Measurements from ENCODE around the gene SAA1.
"Not testable (repeated sequence)": the region's sequence is repeated elsewhere in the genome, so short reads cannot be mapped to it uniquely, and the experiment has no call there.

SAA1 gene

DNA sequence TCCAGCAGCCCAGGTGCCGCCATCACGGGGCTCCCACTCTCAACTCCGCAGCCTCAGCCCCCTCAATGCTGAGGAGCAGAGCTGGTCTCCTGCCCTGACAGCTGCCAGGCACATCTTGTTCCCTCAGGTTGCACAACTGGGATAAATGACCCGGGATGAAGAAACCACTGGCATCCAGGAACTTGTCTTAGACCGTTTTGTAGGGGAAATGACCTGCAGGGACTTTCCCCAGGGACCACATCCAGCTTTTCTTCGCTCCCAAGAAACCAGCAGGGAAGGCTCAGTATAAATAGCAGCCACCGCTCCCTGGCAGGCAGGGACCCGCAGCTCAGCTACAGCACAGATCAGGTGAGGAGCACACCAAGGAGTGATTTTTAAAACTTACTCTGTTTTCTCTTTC, at the start of gene SAA1:
TSS of gene SAA1 (plus strand) at position 316 of the 400 bp plus-strand sequence. CDS start 624 bp downstream, outside the sequence.
- no peak for DNase-seq

DNA sequence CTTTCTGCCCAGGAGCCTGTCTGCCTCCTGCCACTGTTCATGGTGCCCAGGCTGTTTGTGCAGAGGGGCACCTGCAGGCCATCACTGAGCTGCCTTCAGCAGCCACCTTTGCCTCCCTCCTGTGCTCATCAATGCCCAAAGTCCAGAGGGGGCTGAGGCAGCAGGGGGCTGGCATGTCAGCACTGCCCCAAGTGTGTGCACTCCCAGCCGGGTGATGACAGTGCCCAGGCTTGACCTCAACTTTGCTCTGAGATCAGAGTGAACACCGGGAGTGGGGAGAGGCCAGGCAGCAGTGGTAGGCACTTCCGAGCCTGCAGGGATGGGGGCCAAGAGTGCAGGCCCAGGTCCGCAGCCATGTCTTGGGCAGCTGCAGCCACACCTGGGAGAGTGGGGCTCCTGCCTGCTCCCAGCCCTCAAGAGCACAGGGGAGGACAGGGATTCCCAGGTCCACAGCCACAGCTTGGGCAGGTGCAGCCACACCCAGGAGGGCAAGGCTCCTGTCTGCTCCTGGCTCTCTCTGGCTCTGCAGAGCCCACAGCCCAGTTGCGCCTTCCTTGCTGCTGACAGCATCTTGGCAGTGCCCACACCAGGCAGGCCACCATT, 44.7 kb upstream of the SAA1 start:
- DNase-seq, result no peak

GRCh38 chr11:18222814-18223421, 43.1 kb upstream of the SAA1 start:
- DNase-seq, result no peak

- no peak for DNase-seq
Measured at GRCh38 chr11:18223591-18224387, 42.3 kb upstream of the SAA1 start.

GRCh38 chr11:18225913-18226312, 40.2 kb upstream of the SAA1 start:
- DNase-seq, result no peak

- DNase-seq, result peak; percentile 81
Measured at GRCh38 chr11:18229501-18229900, 36.6 kb upstream of the SAA1 start.

GRCh38 chr11:18230859-18231258, 35.2 kb upstream of the SAA1 start:
- DNase-seq, result no peak

GRCh38 chr11:18233912-18234311, 32.2 kb upstream of the SAA1 start:
- no peak for DNase-seq

DNA sequence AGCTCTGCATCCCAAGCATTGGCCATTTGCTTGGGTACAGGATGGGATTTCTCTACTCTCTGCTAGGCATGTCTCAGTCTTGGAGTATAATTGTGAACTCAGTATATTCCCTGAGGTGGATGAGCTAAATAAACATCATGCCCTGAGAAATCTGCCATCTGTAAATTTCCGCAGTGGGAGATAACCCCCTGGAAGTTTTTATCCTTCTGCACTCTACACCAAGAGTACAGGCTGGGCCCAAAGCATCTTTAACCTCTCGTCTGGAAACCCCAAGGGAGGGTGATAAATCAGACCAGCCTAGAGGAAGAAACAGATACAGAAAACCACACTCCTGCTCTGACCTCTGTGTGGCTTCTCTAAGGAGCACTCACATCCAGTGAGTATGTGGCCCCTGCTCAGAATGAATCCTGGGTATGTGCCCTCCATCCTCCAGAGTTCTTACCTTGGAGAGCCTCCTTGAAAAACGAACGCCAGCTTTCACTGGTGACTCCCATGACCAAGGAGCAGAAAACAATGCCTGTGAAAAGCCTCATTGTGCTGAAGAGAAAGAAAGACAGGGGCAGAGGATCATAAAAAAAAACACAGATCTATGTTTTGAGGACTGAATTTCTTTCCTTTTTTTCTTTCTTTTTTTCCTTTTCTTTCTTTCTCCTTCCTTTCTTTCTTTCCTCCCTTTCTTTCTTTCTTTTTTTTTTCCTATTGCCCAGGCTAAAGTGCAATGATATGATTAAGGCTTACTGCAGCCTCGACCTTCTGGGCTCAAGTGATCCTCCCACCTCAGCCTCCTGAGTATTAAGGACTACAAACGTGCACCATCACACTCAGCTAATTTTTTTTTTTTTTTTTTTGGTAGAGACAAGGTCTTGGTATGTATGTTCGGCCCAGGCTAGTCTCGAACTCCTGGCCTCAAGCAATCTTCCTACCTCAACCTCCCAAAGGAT, 30.4 kb upstream of the SAA1 start:
- no peak for DNase-seq

GRCh38 chr11:18236664-18237356, 29.3 kb upstream of the SAA1 start, which contains the start of gene SAA4:
TSS of gene SAA4 (minus strand) at chr11:18236802. CDS start at chr11:18235926, 876 bp downstream.
- DNase-seq, result no peak

DNA sequence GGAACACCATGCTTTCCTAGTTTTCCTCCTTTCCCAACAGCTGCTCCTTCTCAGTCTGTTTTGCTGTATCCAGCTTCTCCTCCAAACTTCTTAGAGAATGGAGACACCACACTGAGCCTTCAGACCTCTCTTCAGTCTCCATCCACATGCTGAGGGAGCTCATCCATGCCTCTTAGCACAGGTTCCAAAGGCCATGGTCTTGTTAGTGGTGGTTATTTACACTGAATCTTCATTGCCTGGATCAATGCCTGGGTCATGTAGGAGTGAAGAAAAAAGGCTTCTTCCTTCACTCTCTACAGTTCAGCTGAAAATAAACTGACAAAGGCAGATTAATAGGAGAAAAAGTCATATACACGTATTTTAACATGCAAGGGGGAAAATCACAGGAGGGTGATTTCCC, 26.4 kb upstream of the SAA1 start:
- no peak for DNase-seq

- DNase-seq, result peak; percentile 67
Measured at GRCh38 chr11:18243783-18244362, 22.2 kb upstream of the SAA1 start.

DNA sequence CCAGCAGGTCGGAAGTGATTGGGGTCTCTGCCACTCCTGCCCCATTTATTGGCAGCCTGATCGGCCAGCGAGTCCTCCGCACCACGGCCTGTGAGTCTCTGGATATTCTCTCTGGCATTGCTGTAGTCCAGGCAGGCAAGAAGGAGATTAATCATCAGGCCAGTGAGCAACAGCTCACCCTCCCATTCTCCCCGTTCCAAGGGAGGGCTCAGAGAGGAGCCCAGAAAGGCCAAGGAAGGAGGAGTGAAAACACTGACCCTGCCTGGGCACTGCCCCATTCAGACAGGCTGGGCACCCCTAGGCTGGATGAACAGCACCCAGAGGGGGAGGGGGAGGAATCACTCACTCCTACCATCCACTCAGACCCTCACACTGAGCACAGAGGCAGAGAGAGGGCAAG, 20.7 kb upstream of the SAA1 start:
- DNase-seq, result no peak

- DNase-seq, result peak; percentile 31
Measured at GRCh38 chr11:18246379-18247190, 19.5 kb upstream of the SAA1 start.

- DNase-seq, result not testable (repeated sequence)
Measured at GRCh38 chr11:18247191-18247581, 18.9 kb upstream of the SAA1 start.

DNA sequence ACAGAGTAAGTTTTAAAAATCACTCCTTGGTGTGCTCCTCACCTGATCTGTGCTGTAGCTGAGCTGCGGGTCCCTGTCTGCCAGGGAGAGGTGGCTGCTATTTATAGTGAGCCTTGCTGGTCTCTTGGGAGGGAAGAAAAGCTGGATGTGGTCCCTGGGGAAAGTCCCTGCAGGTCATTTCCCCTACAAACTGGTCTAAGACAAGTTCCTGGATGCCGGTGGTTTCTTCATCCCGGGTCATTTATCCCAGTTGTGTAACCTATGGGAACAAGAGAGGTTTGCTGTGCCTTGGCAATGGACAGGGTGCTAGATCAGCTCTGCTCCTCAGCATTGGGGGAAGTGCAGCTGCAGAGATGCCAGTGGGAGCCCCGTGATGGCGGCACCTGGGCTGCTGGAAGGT, 17.5 kb upstream of the SAA1 start, which contains the start of gene SAA2:
TSS of gene SAA2 (minus strand) at position 108 of the 400 bp plus-strand sequence. CDS start 657 bp downstream, outside the sequence.
- DNase-seq, result no peak

DNA sequence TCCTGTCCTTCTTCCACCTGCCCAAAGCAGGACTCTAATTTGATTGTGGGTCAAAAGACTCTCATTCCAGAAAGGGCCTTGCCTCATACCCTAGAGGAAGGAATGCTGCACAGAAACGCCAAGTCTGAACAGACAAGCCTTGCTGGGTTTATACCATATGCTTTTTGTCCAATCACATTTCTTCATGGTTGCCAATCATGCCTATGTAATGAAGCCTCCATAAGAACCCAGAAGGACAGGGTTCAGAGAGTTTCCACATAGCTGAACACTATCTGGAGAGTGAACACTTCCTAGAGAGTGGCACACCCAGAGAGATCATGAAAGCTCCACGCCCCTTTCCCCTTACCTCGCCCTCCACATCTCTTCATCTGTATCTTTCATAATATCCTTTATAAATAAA, 12.8 kb upstream of the SAA1 start:
- no peak for DNase-seq

- no peak for DNase-seq
Measured at GRCh38 chr11:18253778-18254338, 12.2 kb upstream of the SAA1 start.

DNA sequence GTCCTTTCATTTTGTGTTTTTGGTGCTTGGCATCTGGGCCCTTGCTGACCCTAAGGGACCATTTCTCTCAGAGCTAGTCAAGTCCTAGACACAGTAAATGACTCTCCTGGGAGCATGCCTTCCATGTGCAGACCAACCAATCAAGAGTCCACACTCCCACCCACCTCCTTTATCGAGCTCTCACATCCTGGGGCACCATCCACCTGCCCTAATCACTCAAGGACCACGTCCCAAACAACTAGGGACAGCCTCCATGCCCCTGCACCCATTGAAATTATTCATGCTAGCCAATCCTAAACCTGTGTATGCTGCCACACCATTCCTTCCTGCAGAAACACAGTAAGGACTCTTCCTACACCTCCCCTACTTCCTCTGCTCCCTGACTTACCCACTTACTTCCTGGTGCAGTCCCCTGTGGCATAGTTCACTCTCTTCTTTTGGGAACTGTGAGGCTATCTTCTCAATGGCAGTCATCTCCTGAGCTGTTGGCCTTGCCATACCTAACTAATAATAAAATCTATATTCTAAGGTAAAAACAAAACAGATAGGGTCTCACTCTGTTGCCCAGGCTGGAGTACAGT, 11.2 kb upstream of the SAA1 start:
- no peak for DNase-seq

GRCh38 chr11:18259259-18259658, 6.8 kb upstream of the SAA1 start:
- DNase-seq, result no peak
